ENCODE measurements around the gene CFAP20. TPM values are rescaled to one million over a fixed set of nuclear protein-coding genes. Genes with fewer than 3 reads are reported as not detected.
"Not testable (repeated sequence)": the region's sequence is repeated elsewhere in the genome, so short reads cannot be mapped to it uniquely, and the experiment has no call there.

The CFAP20 gene
- polyA plus RNA-seq, 1 donor = 64.4 TPM

GRCh38 chr16:58087209-58087913, 41.8 kb downstream of the CFAP20 start:
- no peaks in the 10 kb centered on the region for H3K27me3 ChIP-seq (ENCODE audit: control insufficient read depth, insufficient read depth, low read length)
- WGBS (ENCODE audit: insufficient coverage, low lambda C conversion rate) = 90% methylated on average over 8 of the region's 23 CpGs
- DNase-seq = no peak
- no peak overlapping the region for H3K27ac ChIP-seq (ENCODE audit: low read length)
- no peak overlapping the region for H3K4me3 ChIP-seq (ENCODE audit: low read length)
- no peaks in the 10 kb centered on the region for H3K9me3 ChIP-seq (ENCODE audit: control insufficient read depth, low read depth, low read length)
- no peaks in the 10 kb centered on the region for H3K36me3 ChIP-seq (ENCODE audit: control insufficient read depth, insufficient read depth, low read length)
- H3K4me1 ChIP-seq (ENCODE audit: control insufficient read depth, insufficient read depth, low read length) = no peaks in the 10 kb centered on the region

DNA sequence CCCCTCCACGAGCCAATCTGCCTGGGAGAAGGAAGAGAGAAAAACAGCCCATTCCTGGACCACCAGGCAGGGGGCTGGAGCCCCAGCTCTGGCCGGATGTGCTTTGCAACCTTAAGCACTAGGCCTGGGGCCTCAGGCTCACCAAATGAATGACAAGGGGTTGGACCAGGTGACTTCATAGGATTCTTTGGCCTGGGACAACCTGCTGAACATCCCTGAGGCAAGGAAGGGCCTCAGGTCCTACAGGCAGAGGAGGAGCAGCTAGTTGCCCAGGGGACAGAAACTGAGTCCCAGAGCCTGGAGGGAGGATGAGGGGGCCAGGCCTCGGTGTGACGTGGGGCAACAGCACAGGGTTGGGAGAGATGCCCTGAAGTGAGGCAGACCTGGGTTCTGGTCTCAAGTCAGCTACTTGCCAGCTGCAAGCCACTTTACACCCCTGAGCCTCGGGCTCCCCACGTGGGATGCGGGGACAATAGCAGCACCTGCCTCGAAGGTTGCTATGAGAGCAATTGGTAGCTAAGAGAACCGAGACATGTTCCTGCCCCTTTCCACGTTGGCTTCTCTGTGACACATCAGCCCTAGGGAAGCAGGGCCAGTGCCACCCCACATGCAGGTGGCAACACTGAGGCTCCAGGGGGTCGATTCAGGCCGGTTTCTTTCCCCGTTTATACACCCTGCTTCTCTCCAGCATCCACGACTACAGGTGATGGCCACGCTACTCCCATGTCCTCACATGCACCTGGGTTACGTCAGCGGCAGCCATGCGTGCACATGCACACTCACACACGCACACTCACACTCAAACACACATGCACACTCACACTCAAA, 42.6 kb downstream of the CFAP20 start:
- H3K4me1 ChIP-seq (ENCODE audit: control insufficient read depth, insufficient read depth, low read length) = no peaks in the 10 kb centered on the region
- H3K27me3 ChIP-seq (ENCODE audit: control insufficient read depth, insufficient read depth, low read length) = no peaks in the 10 kb centered on the region
- WGBS (ENCODE audit: insufficient coverage, low lambda C conversion rate) = no CpG with 5 or more reads among the region's 19 CpGs
- H3K36me3 ChIP-seq (ENCODE audit: control insufficient read depth, insufficient read depth, low read length) = no peaks in the 10 kb centered on the region
- H3K4me3 ChIP-seq (ENCODE audit: low read length) = no peak overlapping the region
- DNase-seq = no peak
- H3K27ac ChIP-seq (ENCODE audit: low read length) = no peak overlapping the region
- no peaks in the 10 kb centered on the region for H3K9me3 ChIP-seq (ENCODE audit: control insufficient read depth, low read depth, low read length)

GRCh38 chr16:58085584-58086251, 43.5 kb downstream of the CFAP20 start:
- Histone ChIP-seq H3K4me3 (ENCODE audit: low read length) (no peak overlapping the region), H3K27ac (ENCODE audit: low read length) (no peak overlapping the region), H3K4me1 (ENCODE audit: control insufficient read depth, insufficient read depth, low read length) (no peaks in the 10 kb centered on the region), H3K36me3 (ENCODE audit: control insufficient read depth, insufficient read depth, low read length) (no peaks in the 10 kb centered on the region), H3K27me3 (ENCODE audit: control insufficient read depth, insufficient read depth, low read length) (no peaks in the 10 kb centered on the region), H3K9me3 (ENCODE audit: control insufficient read depth, low read depth, low read length) (no peaks in the 10 kb centered on the region)
- DNase-seq = no peak
- no CpG with 5 or more reads among the region's 21 CpGs for WGBS (ENCODE audit: insufficient coverage, low lambda C conversion rate)

DNA sequence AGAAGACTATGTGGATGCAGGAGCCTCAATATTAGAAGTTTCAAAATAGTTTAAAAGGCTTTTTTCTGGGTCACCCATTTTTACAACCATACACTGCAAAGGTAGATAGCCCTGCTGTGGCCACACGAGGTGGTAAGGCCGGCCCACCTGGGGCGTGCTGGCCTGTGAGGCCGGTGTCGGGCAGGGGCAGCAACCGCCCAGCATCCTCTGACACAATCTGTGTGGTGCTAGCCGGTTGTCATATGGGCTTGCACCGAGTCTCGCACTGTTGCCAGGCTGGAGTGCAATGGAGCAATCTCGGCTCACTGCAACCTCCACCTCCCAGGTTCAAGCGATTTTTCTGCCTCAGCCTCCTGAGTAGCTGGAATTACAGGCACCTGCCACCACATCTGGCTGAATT, 44.0 kb downstream of the CFAP20 start:
- Histone ChIP-seq H3K4me1 (ENCODE audit: control insufficient read depth, insufficient read depth, low read length) (no peaks in the 10 kb centered on the region), H3K27me3 (ENCODE audit: control insufficient read depth, insufficient read depth, low read length) (no peaks in the 10 kb centered on the region), H3K4me3 (ENCODE audit: low read length) (no peak overlapping the region), H3K36me3 (ENCODE audit: control insufficient read depth, insufficient read depth, low read length) (no peaks in the 10 kb centered on the region), H3K9me3 (ENCODE audit: control insufficient read depth, low read depth, low read length) (no peaks in the 10 kb centered on the region), H3K27ac (ENCODE audit: low read length) (no peak overlapping the region)
- WGBS (ENCODE audit: insufficient coverage, low lambda C conversion rate) = 50% methylated on average over 1 of the region's 11 CpGs
- no peak for DNase-seq

DNA sequence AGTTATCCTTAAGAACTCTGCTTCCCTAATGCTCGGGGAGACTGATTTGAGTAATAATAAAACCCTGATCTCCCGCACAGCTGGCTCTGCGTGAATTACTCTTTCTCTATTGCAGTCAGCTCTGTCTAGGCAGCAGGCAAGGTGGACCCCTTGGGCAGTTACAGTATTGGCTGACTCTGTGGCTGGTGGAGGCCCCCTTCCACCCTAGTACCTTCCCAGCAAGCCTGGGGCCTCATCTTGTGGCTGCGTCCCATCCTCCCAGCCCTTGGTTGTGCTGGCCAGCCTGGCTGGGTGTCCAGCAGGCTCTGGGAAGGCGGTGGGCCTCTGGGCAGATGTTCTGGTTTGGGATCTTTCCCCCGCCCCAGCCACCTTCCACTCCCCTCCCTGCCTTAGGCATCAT, 44.5 kb downstream of the CFAP20 start:
- no CpG with 5 or more reads among the region's 6 CpGs for WGBS (ENCODE audit: insufficient coverage, low lambda C conversion rate)
- no peaks in the 10 kb centered on the region for H3K9me3 ChIP-seq (ENCODE audit: control insufficient read depth, low read depth, low read length)
- no peaks in the 10 kb centered on the region for H3K4me1 ChIP-seq (ENCODE audit: control insufficient read depth, insufficient read depth, low read length)
- H3K27me3 ChIP-seq (ENCODE audit: control insufficient read depth, insufficient read depth, low read length) = no peaks in the 10 kb centered on the region
- H3K4me3 ChIP-seq (ENCODE audit: low read length) = no peak overlapping the region
- DNase-seq = no peak
- H3K27ac ChIP-seq (ENCODE audit: low read length) = no peak overlapping the region
- no peaks in the 10 kb centered on the region for H3K36me3 ChIP-seq (ENCODE audit: control insufficient read depth, insufficient read depth, low read length)

DNA sequence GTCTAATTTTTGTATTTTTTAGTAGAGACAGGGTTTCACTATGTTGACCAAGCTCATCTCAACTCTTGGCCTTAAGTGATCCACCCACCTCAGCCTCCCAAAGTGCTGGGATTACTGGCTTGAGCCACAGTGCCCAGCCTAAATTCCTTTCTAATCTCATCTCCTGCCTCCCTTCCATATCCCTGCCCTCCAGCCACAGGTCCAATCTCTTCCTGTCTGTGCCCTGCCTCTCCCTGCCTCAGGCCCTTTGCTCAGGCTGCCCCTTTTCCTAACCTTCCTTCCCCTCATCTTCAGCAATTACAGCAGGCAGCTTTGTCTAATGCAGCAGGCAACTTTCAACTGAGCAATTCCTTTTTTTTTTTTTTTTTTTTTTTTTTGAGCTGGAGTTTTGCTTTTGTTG, 46.8 kb downstream of the CFAP20 start:
- DNase-seq = no peak
- no peaks in the 10 kb centered on the region for H3K9me3 ChIP-seq (ENCODE audit: control insufficient read depth, low read depth, low read length)
- no peaks in the 10 kb centered on the region for H3K27me3 ChIP-seq (ENCODE audit: control insufficient read depth, insufficient read depth, low read length)
- no peak overlapping the region for H3K27ac ChIP-seq (ENCODE audit: low read length)
- H3K4me3 ChIP-seq (ENCODE audit: low read length) = no peak overlapping the region
- H3K36me3 ChIP-seq (ENCODE audit: control insufficient read depth, insufficient read depth, low read length) = no peaks in the 10 kb centered on the region
- H3K4me1 ChIP-seq (ENCODE audit: control insufficient read depth, insufficient read depth, low read length) = no peaks in the 10 kb centered on the region

DNA sequence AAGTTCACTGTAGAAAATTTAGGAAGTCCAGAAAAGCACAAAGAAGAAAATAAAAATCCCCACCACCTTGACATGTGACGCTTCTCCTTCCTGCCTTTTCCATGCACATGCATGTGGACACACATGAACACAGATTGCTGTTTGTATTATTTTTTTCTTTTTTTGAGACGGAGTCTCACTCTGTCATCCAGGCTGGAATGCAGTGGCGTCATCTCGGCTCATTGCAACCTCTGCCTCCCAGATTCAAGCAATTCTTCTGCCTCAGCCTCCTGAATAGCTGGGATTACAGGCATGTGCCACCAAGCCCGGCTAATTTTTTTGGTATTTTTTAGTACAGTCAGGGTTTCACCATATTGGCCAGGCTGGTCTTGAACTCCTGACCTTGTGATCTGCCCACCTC, 48.5 kb downstream of the CFAP20 start:
- WGBS (ENCODE audit: insufficient coverage, low lambda C conversion rate) = no CpG with 5 or more reads among the region's 5 CpGs
- H3K4me3 ChIP-seq (ENCODE audit: low read length); H3K4me1 ChIP-seq (ENCODE audit: control insufficient read depth, insufficient read depth, low read length); H3K9me3 ChIP-seq (ENCODE audit: control insufficient read depth, low read depth, low read length); H3K27me3 ChIP-seq (ENCODE audit: control insufficient read depth, insufficient read depth, low read length); H3K27ac ChIP-seq (ENCODE audit: low read length); DNase-seq; H3K36me3 ChIP-seq (ENCODE audit: control insufficient read depth, insufficient read depth, low read length): not testable (repeated sequence)

GRCh38 chr16:58077796-58078195, 51.4 kb downstream of the CFAP20 start:
- Histone ChIP-seq H3K27ac (ENCODE audit: low read length) (no peak overlapping the region), H3K4me1 (ENCODE audit: control insufficient read depth, insufficient read depth, low read length) (no peaks in the 10 kb centered on the region), H3K9me3 (ENCODE audit: control insufficient read depth, low read depth, low read length) (no peaks in the 10 kb centered on the region), H3K36me3 (ENCODE audit: control insufficient read depth, insufficient read depth, low read length) (no peaks in the 10 kb centered on the region), H3K4me3 (ENCODE audit: low read length) (no peak overlapping the region), H3K27me3 (ENCODE audit: control insufficient read depth, insufficient read depth, low read length) (no peaks in the 10 kb centered on the region)
- DNase-seq = no peak
- WGBS (ENCODE audit: insufficient coverage, low lambda C conversion rate) = no CpG with 5 or more reads among the region's 8 CpGs

- Histone ChIP-seq H3K9me3 (ENCODE audit: control insufficient read depth, low read depth, low read length) (no peaks in the 10 kb centered on the region), H3K4me1 (ENCODE audit: control insufficient read depth, insufficient read depth, low read length) (no peaks in the 10 kb centered on the region), H3K4me3 (ENCODE audit: low read length) (no peak overlapping the region), H3K27ac (ENCODE audit: low read length) (no peak overlapping the region), H3K36me3 (ENCODE audit: control insufficient read depth, insufficient read depth, low read length) (no peaks in the 10 kb centered on the region), H3K27me3 (ENCODE audit: control insufficient read depth, insufficient read depth, low read length) (no peaks in the 10 kb centered on the region)
- WGBS (ENCODE audit: insufficient coverage, low lambda C conversion rate) = no CpG with 5 or more reads among the region's 1 CpG
- DNase-seq = no peak
Observed at GRCh38 chr16:58076514-58076913, 52.7 kb downstream of the CFAP20 start.

- Histone ChIP-seq H3K36me3 (ENCODE audit: control insufficient read depth, insufficient read depth, low read length) (no peaks in the 10 kb centered on the region), H3K27ac (ENCODE audit: low read length) (no peak overlapping the region), H3K27me3 (ENCODE audit: control insufficient read depth, insufficient read depth, low read length) (no peaks in the 10 kb centered on the region), H3K4me1 (ENCODE audit: control insufficient read depth, insufficient read depth, low read length) (no peaks in the 10 kb centered on the region), H3K4me3 (ENCODE audit: low read length) (no peak overlapping the region), H3K9me3 (ENCODE audit: control insufficient read depth, low read depth, low read length) (no peaks in the 10 kb centered on the region)
- no peak for DNase-seq
- no CpG with 5 or more reads among the region's 4 CpGs for WGBS (ENCODE audit: insufficient coverage, low lambda C conversion rate)
Observed at GRCh38 chr16:58074657-58075056, 54.5 kb downstream of the CFAP20 start.
